HG03571 (cell line): Measurements from ENCODE around the gene HPSE2.
"Not testable (repeated sequence)": the region's sequence is repeated elsewhere in the genome, so short reads cannot be mapped to it uniquely, and the experiment has no call there.

Experiments used
- ATAC-seq: cut with Tn5 transposase; IDR thresholded peaks from one replicate; pipeline ENCODE4 v1.9.1; 2021; ENCODE audit not compliant: unreplicated experiment

The HPSE2 gene

DNA sequence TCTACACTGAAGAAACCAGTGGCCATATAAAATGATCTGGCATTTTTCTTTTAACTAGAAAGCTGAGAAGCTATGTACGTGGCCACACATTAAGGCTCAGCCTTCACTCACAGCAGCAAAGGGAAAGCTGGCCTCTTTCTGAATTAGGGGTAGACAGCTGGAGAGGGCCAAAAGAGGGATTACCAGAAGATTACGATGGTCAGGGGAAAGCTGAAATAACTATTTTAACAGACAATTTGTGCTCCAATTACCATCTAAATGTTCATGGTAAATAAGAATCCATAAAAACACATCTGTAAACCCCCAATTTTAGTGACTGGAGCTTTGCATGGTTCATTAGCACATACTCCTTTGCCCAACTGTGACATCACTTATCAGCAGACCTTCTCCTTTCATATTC lies 314.3 kb downstream of the HPSE2 start:
- ATAC-seq = no peak

DNA sequence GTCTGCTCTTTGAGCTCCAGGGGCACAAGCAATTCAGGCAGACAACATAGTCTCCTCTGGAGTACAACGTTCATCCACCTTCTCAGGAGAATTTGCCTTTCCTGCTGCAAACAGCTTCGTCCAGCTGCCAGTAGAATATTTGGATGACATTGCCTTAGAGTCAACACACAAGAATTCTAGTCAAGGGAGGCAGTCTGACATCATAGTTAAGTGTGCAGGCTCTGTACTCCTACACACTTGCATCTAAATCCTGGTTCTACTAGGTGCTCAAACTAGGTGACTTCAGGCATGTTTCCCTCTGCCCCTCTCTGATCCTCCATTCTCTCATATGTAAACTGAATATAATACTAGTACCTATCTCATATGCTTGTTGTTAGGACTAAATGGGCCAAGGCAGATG lies 314.8 kb downstream of the HPSE2 start:
- ATAC-seq = no peak

- no peak for ATAC-seq
Observed at GRCh38 chr10:98920360-98920759, 315.3 kb downstream of the HPSE2 start.

GRCh38 chr10:98919899-98920298 lies 315.8 kb downstream of the HPSE2 start:
- no peak for ATAC-seq

DNA sequence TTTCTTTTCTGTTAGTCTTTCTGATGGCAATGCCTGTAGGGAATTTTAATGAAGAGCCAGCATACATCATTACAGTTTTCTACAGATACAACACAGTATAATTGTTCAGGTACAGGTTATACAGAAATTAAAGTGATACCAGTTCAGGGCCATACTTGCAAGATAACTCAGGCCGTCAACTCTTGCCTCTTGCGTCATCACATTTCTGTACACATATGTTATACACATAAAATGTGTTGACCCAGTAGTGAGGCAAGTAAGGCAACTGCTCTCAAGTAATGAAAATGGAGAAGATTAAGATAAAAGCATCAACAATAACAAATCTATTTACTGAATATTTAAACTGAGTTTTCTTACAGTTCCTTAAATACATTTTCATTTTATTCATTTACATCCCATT lies 317.8 kb downstream of the HPSE2 start:
- ATAC-seq = no peak

DNA sequence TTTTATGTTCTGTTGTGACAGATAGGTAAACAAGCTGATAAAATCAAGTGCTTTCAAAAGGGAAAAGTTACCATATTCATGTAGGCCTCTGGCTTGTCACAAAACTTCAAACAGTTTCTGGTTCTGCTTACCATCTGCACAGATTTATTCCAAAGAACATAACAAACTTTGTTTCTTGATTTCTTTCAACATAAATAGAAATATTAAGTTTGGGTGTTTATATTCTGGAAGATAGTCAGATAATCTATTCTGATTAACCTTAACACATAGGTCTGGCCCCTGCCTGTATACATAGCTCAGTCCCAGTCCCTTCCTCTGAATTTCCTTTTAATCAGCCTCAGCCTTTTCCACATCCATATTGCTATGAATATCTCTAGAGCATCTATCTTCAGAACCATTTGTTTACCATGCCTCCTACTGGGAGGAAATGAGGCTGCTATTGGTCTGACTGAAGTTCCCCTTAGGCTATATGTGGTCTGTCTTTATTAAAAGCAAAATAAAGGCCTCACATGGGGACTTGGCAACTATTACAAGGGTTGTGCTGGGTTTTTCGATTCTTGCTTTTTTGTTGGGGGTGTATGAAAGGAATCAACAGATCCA lies 319.0 kb downstream of the HPSE2 start:
- ATAC-seq = no peak

DNA sequence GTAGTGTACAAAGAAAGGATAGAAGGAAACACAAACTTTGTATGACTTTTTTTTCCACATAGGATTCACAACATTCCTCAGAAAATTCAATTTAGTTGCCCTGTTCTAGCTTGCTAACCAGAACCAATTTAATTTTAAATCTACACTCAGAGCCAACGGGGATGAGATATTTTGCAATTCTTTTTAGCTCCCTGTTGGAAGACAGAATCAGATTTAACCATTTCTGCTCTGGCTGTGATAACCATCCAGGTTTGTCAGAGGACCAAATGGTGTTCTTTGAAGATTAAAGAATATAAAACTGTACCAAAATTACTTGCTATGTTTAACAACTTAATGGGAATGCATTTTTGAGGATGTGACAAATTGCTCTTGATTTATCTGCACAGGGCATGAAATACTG lies 319.7 kb downstream of the HPSE2 start:
- ATAC-seq = no peak

GRCh38 chr10:98910546-98910945 lies 325.1 kb downstream of the HPSE2 start:
- ATAC-seq = no peak

DNA sequence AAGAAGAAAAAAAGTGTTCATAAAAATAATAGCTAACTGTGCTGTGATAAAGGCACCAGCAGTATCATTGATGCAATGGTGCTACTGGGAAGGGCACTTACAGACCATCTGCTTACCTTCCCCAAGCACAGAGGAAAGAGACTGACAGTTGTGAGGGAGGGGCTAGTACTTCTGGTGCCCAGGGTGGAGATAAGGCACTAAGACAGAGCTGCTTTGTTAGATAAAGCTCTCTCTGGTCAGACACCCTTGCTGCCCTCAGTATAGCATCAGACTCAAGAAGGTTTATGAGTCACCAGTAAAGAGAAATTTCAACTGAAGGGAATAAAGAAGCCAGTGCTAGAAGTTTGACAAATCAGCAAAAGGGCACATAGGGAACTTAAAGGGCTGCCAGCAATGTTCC lies 325.6 kb downstream of the HPSE2 start:
- no peak for ATAC-seq

DNA sequence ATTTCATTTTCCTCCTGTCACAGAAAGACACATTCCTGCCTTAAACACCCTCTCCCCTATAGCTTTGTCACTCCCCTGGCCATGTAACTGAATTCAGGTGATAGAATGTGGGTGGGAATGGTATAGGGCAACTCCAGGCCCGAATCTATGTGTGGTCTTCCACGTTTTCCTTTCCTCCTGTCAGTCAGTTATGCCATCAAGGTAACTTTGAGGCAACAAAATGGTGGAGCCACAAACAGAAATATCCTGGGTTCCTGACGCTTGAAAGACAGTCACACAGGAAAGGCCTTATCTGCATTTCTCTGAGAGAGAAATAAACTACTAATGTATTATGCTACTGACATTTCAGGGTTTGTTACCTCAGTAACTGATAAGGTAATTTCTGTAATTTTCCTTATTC lies 326.8 kb downstream of the HPSE2 start:
- no peak for ATAC-seq

GRCh38 chr10:98908247-98908646 lies 327.4 kb downstream of the HPSE2 start:
- not testable (repeated sequence) for ATAC-seq

DNA sequence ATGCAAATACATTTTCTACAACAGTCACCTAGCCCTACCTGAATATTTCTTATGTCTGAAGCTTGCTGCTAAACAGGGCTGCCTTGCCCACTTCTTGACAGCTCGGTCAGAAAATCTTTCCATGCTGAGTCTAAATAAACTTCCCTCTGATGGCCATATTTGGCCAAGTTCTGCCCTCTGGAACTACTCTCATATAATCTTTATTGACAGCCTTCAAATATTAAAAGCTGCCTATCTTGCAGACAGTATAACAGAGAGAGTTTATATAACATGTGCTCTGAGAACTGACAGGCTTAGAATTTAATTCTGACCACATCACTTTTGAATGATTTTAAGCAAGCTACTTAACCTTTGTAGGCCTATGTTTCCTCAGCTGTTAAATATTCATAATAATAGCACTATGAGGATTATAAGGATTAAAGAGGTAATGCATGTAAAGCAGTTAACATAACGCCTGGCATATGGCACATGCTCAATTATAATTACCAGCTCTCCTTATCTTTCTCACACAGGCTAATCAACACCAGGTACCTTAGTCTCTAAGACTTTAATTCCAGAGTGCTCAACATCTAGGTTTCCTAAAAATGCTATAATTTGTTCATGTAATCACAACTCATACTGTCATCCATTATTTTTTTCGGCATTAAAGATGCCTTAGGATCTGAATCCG lies 334.1 kb downstream of the HPSE2 start:
- ATAC-seq = no peak

DNA sequence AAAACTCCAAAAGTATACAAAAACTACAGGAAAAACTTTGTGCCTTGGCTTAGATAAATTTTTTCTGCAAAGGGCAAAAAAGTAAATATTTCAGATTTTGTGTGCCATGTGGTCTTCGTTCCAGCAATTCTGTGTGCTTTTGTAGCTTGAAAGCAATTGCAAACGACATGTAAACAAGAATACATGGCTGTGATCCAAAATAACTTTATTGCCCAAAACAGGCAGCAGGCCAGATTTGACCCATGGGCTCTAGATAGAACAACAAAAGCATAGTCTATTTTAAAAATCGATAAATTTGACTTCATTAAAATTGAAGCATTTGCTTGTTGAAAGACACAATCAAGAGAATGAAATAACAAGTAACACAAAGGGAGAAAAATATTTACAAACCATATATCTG lies 336.6 kb downstream of the HPSE2 start:
- no peak for ATAC-seq

DNA sequence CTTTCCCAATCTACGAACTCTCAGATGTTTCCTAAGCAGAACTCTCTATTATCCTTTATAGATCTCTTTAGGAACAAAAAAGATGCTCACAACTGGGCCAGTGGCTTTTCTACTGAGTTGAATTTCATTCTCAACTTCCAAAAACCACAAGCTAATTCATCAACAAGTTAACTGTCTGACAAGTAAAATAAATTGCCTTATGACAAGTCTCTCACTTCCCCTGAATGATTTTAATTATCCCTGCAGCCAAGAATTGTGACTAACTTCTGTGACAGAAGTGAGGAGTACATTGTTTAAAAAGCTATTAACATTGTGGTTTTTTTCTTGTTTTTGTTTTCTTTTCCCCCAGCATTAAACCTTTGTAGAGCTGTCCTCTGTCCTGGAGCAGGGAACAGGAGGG lies 343.1 kb downstream of the HPSE2 start:
- ATAC-seq = no peak

DNA sequence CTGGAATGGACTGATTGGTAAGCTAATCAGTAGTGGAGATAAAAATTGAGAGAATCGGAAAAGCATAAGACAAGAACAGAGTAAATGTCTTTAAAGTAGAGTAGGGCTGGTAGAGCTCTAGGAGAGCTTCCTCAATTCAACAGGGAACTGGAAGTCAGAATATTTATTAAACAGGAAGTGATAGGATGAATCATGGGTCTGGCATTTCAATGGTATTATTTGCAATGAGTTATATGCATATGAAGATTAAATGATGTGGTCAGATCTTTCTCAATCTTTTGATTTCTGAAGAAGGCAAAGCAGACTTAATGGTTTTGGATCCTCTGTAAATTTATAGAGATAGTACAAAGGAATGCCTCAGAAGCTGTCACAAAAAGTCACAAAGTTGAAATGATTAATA lies 349.0 kb downstream of the HPSE2 start:
- no peak for ATAC-seq

- no peak for ATAC-seq
Observed at GRCh38 chr10:98885378-98885777, 350.3 kb downstream of the HPSE2 start.

DNA sequence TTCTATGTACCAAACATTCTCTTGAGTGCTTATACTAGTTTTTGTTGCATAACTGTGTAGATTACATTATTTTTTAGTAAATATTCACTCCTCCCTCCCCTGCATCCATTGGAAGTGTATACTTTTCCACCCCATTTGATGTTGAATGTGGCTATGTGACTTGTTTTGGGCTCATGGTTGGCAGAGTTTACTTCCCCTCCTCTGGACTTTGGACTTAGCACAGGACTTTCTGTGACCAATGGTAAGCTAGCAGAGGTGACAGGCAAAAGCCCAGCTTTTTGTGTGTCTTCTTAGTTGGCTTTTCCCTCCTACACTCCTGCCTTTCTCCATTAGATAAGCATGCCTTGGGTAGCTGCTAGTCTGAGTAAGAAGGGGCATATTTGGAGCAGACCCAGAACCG lies 353.9 kb downstream of the HPSE2 start:
- ATAC-seq = no peak

DNA sequence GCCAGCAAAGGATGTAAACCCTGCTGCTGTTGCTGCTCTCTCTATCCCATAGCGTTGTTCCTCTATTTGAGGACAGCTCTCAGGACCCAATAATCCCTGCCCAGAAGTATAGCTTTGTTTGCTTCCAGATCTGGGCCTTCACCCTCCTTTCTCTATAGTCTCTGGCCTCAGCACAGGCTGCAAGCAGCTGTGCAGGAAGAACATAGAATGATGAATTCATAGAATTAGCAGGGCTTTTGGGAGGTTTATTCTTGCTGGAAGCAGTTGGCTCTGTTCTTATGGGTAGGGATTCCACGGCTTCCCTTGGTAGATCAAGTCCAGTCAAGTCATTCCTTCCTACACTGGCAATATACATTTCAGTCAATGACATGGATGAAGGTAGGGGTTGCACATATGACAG lies 354.7 kb downstream of the HPSE2 start:
- no peak for ATAC-seq

- no peak for ATAC-seq
Observed at GRCh38 chr10:98878921-98879320, 356.7 kb downstream of the HPSE2 start.

DNA sequence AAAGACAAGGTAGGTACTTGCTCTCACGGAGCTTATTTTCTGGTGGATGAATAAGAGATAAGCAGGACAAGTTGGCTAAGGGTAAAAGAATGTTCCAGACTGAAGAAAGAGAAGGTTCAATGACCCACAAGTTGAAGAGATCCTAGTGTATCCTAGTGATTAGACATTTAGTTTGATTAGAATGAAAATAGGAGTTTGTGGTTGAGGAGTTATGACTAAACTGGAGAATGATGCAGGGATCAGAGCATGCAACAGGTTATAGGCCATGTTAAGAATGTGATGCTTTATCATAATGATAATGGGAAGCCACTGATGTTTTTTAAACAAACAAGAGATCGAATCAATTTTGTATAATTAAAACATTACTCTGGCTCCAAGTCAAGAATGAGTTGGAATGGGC lies 357.2 kb downstream of the HPSE2 start:
- ATAC-seq = no peak

- no peak for ATAC-seq
Observed at GRCh38 chr10:98861962-98862361, 373.7 kb downstream of the HPSE2 start.

DNA sequence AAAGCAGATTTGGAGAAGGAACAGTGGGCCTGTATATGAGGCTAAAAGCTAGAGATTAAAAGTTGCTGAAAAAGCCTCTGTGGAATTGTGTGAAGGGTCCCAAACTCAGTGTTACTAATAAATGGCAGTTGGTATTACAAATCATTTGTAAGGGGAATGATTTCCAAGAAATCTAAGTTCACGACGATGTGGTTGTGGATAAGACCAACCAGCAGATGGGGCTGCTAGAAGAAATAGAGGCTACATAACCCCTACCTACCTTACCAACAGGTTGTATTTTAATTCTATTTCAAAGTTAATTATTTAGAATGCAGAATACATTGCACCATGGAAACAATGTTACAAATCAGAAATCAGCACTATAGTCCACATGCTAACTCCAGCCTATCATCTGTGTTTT lies 377.1 kb downstream of the HPSE2 start:
- ATAC-seq = no peak
